Activated CD4-positive, alpha-beta T cell treated with anti-CD3 and anti-CD28 coated beads, Interleukin-2, amount 50 U/mL, for 16 hours (primary cell): Measurements from ENCODE around the gene SNAI3.
"Not testable (repeated sequence)": the region's sequence is repeated elsewhere in the genome, so short reads cannot be mapped to it uniquely, and the experiment has no call there.

ENCODE experiments used
- DNase-seq: peaks from one replicate; pipeline ENCODE4 v3.0.0-alpha.2; 2020

SNAI3 gene

GRCh38 chr16:88690341-88691128 is 4.2 kb upstream of the SNAI3 start:
- no peak for DNase-seq

DNA sequence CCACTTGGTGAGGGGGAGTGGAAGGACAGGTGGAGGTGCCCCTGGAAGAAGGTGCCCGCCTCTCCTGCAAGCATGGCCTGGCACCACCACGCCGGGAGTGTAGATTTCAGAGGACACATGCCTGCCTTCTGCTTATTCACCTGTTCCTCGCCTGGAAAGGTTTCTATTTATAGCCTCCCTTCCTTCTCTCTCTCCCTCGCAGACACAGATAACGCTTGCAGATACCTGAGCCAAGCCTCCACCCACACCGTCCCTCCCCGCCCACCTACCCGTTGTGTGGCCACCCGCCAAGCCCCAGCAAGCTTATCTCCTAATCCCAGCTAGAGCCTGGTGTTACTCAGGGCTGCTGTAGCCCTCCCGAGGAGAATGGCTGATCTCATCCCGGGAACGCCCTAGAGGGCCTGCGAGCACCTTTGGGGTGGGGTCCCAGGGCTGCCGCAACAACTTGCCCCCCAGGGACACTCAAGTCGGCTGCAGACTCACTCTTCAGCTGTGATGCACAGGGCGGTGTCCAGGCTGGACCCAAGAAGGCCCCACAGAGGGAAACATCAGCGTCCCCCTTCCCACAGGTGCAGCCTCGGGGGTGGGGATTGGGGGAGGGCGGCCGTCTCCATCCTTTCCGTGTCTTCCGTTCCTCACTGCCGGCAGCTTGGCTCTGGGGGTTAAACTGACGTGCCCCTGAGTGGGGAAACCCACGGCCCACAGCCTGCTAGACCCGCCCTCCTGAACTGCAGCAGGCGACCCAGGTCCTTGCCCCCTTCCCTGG is 1.9 kb upstream of the SNAI3 start:
- no peak for DNase-seq

- no peak for DNase-seq
Observed at GRCh38 chr16:88687676-88688012, 1.3 kb upstream of the SNAI3 start.

DNA sequence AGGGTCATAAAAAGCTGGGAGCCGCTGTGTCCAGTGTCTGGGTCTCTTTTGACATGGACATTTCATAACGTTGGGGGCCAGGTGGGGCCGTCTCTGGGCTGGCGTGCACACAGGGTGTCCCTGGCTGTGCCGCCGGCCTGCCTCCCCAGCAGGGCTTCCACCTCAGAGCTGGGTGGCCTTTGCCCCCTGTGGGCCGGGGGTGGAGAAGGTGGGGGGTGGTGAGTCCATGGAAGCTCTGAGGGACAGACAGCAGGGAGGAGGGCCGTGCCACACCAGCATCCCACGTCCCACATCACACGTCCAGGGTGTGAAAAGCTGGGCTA is 908 bp upstream of the SNAI3 start:
- DNase-seq: no peak

GRCh38 chr16:88686062-88686438 is 257 bp downstream of the SNAI3 start:
- DNase-seq: no peak

DNA sequence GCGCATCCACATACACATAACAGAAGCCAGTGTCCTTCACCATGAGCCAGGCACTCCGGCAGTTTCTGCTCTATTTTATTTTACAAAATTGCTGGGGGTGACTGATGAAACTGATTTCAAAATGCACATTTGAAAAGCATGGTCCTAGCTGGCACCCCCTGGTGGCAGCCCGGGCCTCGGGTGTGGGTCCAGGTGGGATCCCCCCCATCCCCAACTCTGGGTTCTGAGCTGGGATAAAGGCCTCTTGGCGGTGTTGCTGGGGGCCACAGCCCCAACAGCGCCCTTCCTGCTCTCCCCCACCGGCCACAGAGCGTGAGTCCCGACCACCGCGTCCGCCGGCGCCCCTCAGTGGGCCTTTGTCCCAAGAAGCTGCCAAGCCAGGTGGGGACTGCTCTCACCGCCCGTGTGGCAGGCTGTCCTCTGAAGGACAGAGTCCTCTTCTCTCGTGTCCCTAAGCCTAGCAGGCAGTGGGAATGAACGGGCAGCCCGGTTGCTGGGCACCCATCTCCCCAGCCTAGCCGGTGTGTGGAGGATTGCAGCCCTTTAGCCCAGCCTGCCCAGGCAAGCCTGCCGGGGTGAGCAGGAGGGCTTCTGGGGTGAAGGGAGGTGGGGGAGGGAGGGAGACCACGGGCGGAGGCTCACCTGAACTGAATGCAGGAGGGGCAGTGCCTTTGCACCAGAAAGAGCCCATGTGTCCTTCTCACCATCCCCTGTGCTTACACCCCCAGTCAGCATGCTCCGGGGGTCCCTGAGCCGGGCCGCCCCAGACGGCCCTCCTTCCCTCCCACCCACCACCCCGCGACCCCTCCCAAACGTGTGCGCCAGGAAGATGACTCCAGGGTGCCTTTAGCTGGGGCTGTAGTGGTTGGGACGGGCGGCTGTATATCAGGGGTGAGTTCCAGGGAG is 898 bp downstream of the SNAI3 start:
- peak; percentile 44 for DNase-seq

- no peak for DNase-seq
Observed at GRCh38 chr16:88684569-88685155, 1.6 kb downstream of the SNAI3 start.

GRCh38 chr16:88681709-88682451 is 4.4 kb downstream of the SNAI3 start:
- DNase-seq: peak; percentile 76

- peak; percentile 63 for DNase-seq
Observed at GRCh38 chr16:88681084-88681680, 5.1 kb downstream of the SNAI3 start.

DNA sequence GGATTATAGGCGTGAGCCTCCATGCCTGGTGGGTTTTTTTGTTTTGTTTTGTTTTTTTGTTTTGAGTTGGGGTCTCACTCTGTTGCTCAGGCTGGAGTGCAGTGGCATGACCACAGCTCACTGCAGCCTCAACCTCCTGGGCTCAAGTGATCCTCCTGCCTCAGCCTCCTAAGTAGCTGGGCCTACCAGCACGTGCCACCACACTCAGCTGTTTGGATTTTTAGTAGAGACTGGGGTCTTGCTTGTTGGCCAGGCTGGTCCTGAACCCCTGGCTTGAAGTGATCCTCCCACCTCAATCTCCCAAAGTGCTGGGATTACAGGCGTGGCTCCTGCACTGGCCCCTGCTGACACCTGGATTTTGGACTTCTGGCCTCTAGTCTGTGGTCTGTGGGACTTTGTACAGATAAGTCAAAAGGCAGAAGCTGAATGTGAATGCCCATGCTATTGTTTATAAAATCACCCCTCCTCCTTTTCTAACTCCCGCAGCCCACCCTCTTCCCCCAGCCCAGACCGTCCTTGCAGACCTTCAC is 5.7 kb downstream of the SNAI3 start:
- DNase-seq: no peak

GRCh38 chr16:88678224-88678979 is 7.9 kb downstream of the SNAI3 start:
- no peak for DNase-seq

- DNase-seq: no peak
Observed at GRCh38 chr16:88677721-88678120, 8.6 kb downstream of the SNAI3 start.

DNA sequence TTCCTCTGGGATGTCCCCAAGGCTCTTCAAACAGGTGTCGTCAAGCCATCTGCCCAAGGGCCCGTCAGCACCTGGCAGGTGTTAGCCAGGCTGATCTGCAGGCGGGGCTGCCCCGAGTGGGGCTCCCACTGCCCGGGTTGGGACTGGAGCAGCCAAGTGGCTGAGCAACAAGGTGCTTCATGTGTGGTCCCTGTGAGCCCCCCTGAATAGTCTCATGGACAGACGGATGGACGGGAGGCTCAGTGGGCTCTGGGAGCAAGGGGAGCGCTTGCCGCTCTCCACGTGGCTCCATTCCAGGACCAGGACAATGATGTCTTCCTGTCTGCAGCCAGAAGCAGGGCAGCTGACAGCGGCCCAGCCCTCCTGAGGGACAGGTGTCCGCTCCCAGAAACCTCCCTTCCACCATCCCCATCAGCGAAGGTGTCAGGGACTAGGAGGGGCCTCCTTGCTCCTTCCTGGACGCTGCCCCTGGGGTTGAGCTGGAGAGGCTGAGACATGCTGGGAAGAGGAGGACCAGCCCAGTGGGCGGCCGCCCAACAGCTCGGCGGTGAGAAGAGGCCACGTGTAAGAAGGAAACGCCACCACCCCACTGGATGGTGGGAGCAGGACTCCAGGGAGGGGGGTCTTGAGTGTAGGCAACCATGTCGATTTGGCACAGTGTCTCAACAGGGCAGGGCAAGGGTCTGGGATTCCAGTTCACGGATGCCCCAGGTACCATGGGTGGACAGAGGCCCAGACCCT is 9.6 kb downstream of the SNAI3 start:
- no peak for DNase-seq

DNA sequence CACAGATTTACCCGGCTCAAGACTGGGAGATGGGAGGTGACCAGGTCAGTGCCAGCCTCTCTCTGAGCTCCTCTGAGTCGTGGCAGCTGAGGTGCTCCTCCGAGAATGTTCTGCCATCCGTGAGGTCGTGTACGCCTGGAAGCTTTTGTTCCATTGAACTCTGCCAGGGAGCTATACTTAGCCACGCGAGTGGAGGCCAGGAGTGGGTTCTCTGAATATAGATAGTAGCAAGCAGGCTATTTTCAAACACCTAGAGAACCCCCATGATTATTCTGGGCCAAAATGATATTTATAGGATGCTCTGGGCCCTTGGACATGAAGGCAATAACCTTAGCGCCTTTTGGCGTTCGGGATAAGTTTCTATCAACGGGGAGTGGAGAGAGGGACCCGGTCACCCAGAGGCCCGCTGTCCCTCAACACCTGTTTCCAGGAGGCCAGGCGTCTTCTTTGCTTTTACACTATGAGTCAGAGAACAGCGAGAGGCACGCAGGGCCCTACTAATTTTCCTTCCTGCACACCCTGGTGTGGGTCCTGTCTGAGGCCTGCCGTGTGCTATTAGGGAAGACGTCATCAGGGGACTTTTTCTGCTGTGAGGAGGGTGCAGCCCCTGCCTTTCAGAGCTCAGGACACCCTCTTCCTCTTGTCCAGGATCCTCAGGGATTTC is 12.5 kb downstream of the SNAI3 start:
- DNase-seq: no peak

DNA sequence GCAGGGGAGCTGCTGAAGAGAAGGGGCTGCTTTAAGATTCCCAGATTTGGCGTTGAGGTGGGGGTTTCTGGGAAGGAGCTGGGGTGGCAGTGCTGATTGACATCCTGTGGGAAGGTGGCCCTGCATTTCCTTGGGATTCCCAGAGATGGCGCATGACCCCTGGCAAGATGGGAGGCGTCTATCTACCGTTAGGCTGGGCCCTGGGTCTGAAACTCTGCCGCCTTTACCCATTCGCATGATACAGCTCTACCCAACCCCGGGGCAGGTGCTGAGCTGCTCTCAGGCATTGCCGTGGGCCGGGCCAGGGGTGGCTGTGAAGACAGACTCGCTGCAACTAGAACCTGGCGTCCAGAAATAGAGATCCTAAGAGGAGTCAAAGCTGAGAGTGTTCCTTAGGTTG is 13.5 kb downstream of the SNAI3 start:
- no peak for DNase-seq

DNA sequence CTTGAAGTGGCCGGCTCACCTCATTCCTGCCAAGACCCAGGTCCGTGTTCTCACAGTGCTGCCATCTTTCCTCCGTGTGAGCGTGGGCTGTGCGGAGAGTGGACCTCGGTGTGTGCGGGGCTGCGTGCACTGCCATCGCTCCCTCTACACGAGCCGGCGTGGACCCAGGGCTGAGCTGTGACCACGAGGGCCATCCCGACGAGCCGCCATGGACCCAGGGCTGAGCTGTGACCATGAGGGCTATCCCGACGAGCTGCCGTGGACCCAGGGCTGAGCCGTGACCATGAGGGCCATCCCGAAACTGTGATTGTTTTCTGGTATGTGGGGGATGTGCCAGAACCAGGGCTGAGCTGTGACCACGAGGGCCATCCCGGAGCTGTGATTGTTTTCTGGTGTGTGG is 14.5 kb downstream of the SNAI3 start:
- DNase-seq: no peak

DNA sequence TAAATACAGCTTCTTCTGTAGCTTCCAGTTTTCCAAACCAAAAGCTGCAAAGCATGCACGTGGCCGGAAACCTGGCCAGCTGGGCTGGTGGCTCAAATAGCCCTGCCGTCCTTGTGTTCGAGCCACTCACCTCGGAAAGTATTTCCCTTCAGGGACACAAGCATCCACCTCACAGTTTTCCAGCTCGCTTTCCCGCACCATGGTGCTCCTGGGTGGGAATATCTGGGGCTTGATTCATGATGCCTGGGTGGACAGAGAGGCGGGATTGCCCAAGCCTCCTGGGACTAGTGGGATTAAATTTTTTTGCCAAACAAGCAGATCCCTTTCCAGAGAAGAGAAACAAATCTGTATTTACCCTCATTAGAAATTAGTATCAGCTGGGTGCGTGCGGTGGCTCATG is 16.3 kb downstream of the SNAI3 start:
- DNase-seq: no peak

DNA sequence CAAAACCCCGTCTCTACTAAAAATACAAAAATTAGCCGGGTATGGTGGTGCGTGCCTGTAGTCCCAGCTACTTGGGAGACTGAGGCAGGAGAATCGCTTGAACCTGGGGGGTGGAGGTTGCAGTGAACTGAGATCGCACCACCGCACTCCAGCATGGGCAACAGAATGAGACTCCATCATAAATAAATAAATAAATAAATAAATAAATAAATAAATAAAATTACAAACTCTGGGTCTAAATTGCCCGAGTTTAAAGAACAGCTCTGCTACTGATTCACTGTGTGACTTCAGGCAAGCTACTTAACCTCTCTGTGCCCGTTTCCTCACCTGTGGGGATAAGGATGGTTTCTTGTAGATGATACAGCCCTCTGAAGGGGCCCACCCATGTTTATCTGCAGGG is 16.8 kb downstream of the SNAI3 start:
- not testable (repeated sequence) for DNase-seq

- no peak for DNase-seq
Observed at GRCh38 chr16:88667461-88667860, 18.8 kb downstream of the SNAI3 start.

- DNase-seq: no peak
Observed at GRCh38 chr16:88665570-88665969, 20.7 kb downstream of the SNAI3 start.
